Mesothelial cell of epicardium (in vitro differentiated cells): ENCODE data around the gene SUN2. TPM values are rescaled to one million over a fixed set of nuclear protein-coding genes. Genes with fewer than 3 reads are reported as not detected.

Experiments
- DNase-seq, 2 experiments: peaks; one replicate each; pipeline ENCODE4 v3.0.0; 2021; ENCODE audit warnings: low spot score in 2 of 2; ENCODE audit not compliant: unreplicated experiment in 2 of 2
- H3K27ac Mint-ChIP-seq: 2 replicates; pipeline ENCODE4 v1.8.0; 2021; ENCODE audit warnings: mixed read lengths
- H3K27me3 Mint-ChIP-seq: 2 replicates; pipeline ENCODE4 v1.8.0; 2021; ENCODE audit warnings: low read depth, mixed read lengths
- H3K36me3 Mint-ChIP-seq: 2 replicates; pipeline ENCODE4 v1.8.0; 2021; ENCODE audit warnings: mixed read lengths
- H3K4me1 Mint-ChIP-seq: 2 replicates; pipeline ENCODE4 v1.8.0; 2021; ENCODE audit warnings: mixed read lengths
- H3K4me3 Mint-ChIP-seq: 2 replicates; pipeline ENCODE4 v1.8.0; 2021; ENCODE audit warnings: mild to moderate bottlenecking, moderate library complexity, mixed read lengths
- H3K9me3 Mint-ChIP-seq: 2 replicates; pipeline ENCODE4 v1.8.0; 2021; ENCODE audit warnings: mixed read lengths
- CTCF ChIP-seq: fragments of 200-600 bp; sonication (generic); IDR thresholded peaks from one replicate; pipeline ENCODE4 v1.5.0; 2021; ENCODE audit warnings: antibody characterized with exemption; ENCODE audit not compliant: unreplicated experiment
- total RNA-seq: library from RNA; stranded (reverse); gene quantifications from 3 replicates; pipeline ENCODE4 v1.2.1, GENCODE V29; 2021

SUN2 gene
- total RNA-seq, 1 donor from 2014 or later = 61.2 TPM

GRCh38 chr22:38744981-38745380, 10.8 kb downstream of the SUN2 start:
- H3K27me3 Mint-ChIP-seq = no peaks in the 10 kb centered on the region
- no peak overlapping the region for H3K4me3 Mint-ChIP-seq
- DNase-seq = no peak
- no peak overlapping the region for H3K27ac Mint-ChIP-seq
- H3K4me1 Mint-ChIP-seq = no peaks in the 10 kb centered on the region
- peaks cover 26% of the 10 kb centered on the region for H3K36me3 Mint-ChIP-seq
- TF ChIP-seq CTCF = no peak
- no peaks in the 10 kb centered on the region for H3K9me3 Mint-ChIP-seq

GRCh38 chr22:38742176-38742942, 13.4 kb downstream of the SUN2 start:
- Mint-ChIP-seq H3K36me3 (peaks cover 29% of the 10 kb centered on the region), H3K4me1 (no peaks in the 10 kb centered on the region), H3K9me3 (no peaks in the 10 kb centered on the region), H3K4me3 (no peak overlapping the region), H3K27ac (no peak overlapping the region), H3K27me3 (no peaks in the 10 kb centered on the region)
- TF ChIP-seq CTCF = no peak
- DNase-seq = no peak

- H3K4me1 Mint-ChIP-seq = no peaks in the 10 kb centered on the region
- H3K27me3 Mint-ChIP-seq = no peaks in the 10 kb centered on the region
- H3K36me3 Mint-ChIP-seq = peaks cover 32% of the 10 kb centered on the region
- H3K9me3 Mint-ChIP-seq = no peaks in the 10 kb centered on the region
- DNase-seq = no peak
- H3K4me3 Mint-ChIP-seq = no peak overlapping the region
- no peak for TF ChIP-seq CTCF
- no peak overlapping the region for H3K27ac Mint-ChIP-seq
These were observed 14.2 kb downstream of the SUN2 start for GRCh38 chr22:38741576-38741975.

- no peak for DNase-seq
- H3K4me1 Mint-ChIP-seq = no peaks in the 10 kb centered on the region
- peaks cover 32% of the 10 kb centered on the region for H3K36me3 Mint-ChIP-seq
- H3K27ac Mint-ChIP-seq = no peak overlapping the region
- H3K9me3 Mint-ChIP-seq = no peaks in the 10 kb centered on the region
- H3K4me3 Mint-ChIP-seq = no peak overlapping the region
- H3K27me3 Mint-ChIP-seq = no peaks in the 10 kb centered on the region
- TF ChIP-seq CTCF = no peak
These were observed 14.6 kb downstream of the SUN2 start for GRCh38 chr22:38741166-38741565.

- no peak for DNase-seq
- H3K36me3 Mint-ChIP-seq = peaks cover 32% of the 10 kb centered on the region
- H3K9me3 Mint-ChIP-seq = no peaks in the 10 kb centered on the region
- no peak for TF ChIP-seq CTCF
- H3K27me3 Mint-ChIP-seq = no peaks in the 10 kb centered on the region
- no peak overlapping the region for H3K27ac Mint-ChIP-seq
- no peaks in the 10 kb centered on the region for H3K4me1 Mint-ChIP-seq
- no peak overlapping the region for H3K4me3 Mint-ChIP-seq
These were observed 15.0 kb downstream of the SUN2 start for GRCh38 chr22:38740754-38741153.
